Tibial nerve (tissue), 4 donors: ENCODE data around the gene COG1. TPM values are rescaled to one million over a fixed set of nuclear protein-coding genes. Genes with fewer than 3 reads are reported as not detected.

ENCODE experiments used
- DNase-seq, 2 donors: peaks; one replicate each; pipeline ENCODE4 v3.0.0-alpha.2; 2019; ENCODE audit warnings: low spot score in 2 of 2
- H3K27ac ChIP-seq, 4 donors: fragments of 200-600 bp; sonication (generic) in 3 of 4; one replicate each; pipeline ENCODE4 v1.5.1; 2017 to 2019; ENCODE audit warnings: mild to moderate bottlenecking in 1 of 4
- H3K27me3 ChIP-seq, 2 donors: fragments of 200-600 bp; sonication (generic) in 1 of 2; one replicate each; pipeline versions ENCODE4 v1.5.1 to v1.6.0; 2017 to 2019
- H3K36me3 ChIP-seq, 3 donors: fragments of 200-600 bp; sonication (generic); one replicate each; pipeline ENCODE4 v1.5.1; 2018 to 2019
- H3K4me1 ChIP-seq, 4 donors: fragments of 200-600 bp; sonication (generic) in 3 of 4; one replicate each; pipeline ENCODE4 v1.5.1; 2017 to 2019
- H3K4me3 ChIP-seq, 4 donors: fragments of 200-600 bp; sonication (generic) in 3 of 4; one replicate each; pipeline ENCODE4 v1.5.1; 2017 to 2019; ENCODE audit warnings: mild to moderate bottlenecking in 1 of 4, moderate library complexity in 1 of 4
- H3K9me3 ChIP-seq, 4 donors: fragments of 200-600 bp; sonication (generic) in 3 of 4; one replicate each; pipeline ENCODE4 v1.5.1; 2017 to 2019
- CTCF ChIP-seq, 5 experiments: fragments of 200-600 bp in 3 of 5; fragments of 450-650 bp in 2 of 5; sonication (generic) in 3 of 5; IDR thresholded peaks; one replicate each; pipeline ENCODE4 v1.5.1; 2016 to 2019; ENCODE audit warnings: antibody characterized with exemption in 5 of 5, mild to moderate bottlenecking in 3 of 5, moderate library complexity in 2 of 5
- EP300 ChIP-seq, 2 donors: sonication (generic); formaldehyde crosslinking; IDR thresholded peaks; one replicate each; pipeline ENCODE4 v1.6.1; 2017; ENCODE audit warnings: antibody characterized with exemption in 2 of 2, mild to moderate bottlenecking in 1 of 2
- POLR2A ChIP-seq, 2 donors: fragments of 450-650 bp; IDR thresholded peaks; one replicate each; pipeline ENCODE4 v1.6.1; 2017; ENCODE audit warnings: antibody characterized with exemption in 2 of 2, mild to moderate bottlenecking in 2 of 2, moderate library complexity in 2 of 2
- WGBS, 2 donors: methylation state at CpG; one replicate each; pipeline ENCODE4 v1.1.5; 2018; 5-methylcytosine and 5-hydroxymethylcytosine counted together
- total RNA-seq, 4 donors: library from RNA; depleted of rRNA; stranded (reverse); fragments of >200 nt; gene quantifications; one replicate each; pipeline ENCODE4 v1.1.0, GENCODE V29; 2016

The COG1 gene
- total RNA-seq, 4 donors from 2014 or later, result 23.6 to 46.2 (median 28.6) TPM

DNA sequence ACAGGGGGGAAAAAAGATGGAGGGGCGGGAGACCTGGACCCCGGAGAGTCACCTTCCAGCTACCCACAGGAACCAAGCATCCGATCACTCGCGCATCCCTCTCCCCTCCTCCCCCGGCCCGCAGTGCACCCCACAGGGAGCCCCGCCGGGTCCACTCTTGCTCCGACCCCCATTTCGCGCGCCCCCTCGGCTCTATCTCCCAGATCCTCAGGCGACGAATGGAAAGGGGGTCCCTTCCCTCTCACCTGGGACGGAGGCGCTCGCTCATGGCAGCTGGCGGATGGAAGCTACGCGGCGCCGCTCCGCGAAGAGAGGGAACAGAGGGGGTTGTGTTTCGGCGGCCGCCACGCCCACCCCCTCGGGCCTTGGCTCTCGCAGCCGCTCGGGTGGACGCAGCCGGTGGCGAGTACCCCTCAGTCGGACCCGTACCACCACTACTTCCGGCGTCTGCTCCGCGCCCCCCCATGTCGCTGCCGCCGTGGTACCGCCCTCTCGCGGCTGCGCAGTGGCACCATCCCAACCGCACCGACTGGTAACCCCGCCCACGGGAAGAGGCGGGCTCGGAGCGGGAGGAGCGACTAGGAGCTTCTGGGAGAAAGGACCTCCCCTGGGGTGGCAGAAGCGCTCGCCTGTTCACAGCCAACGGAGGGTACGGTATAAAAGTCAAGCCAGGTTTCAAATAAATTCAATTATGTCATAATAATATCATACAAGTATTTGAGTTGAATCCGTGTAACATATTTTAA is 39.2 kb downstream of the COG1 start:
- peak; percentile 37 to 68 (median 56) for TF ChIP-seq CTCF (IDR thresholded peaks at IDR 0.05)
- peak; percentile 80 to 87 for TF ChIP-seq EP300 (IDR thresholded peaks at IDR 0.05)
- peak; percentile 66 to 81 for TF ChIP-seq POLR2A (IDR thresholded peaks at IDR 0.05)
- Histone ChIP-seq H3K9me3 (no peaks in the 10 kb centered on the region), H3K36me3 (peaks cover 0 to 20% (median 0%) of the 10 kb centered on the region in 3 donors), H3K27me3 (no peaks in the 10 kb centered on the region), H3K4me1 (peaks cover 2 to 61% (median 25%) of the 10 kb centered on the region in 4 donors), H3K4me3 (peak overlapping the region; percentile 72 to 100 (median 88)), H3K27ac (peak overlapping the region; percentile 40 to 95 (median 84))
- peak; percentile 94 to 95 for DNase-seq
- WGBS, 2 donors, result 0 to 2% methylated on average over 25 to 62 of the region's 63 CpGs

DNA sequence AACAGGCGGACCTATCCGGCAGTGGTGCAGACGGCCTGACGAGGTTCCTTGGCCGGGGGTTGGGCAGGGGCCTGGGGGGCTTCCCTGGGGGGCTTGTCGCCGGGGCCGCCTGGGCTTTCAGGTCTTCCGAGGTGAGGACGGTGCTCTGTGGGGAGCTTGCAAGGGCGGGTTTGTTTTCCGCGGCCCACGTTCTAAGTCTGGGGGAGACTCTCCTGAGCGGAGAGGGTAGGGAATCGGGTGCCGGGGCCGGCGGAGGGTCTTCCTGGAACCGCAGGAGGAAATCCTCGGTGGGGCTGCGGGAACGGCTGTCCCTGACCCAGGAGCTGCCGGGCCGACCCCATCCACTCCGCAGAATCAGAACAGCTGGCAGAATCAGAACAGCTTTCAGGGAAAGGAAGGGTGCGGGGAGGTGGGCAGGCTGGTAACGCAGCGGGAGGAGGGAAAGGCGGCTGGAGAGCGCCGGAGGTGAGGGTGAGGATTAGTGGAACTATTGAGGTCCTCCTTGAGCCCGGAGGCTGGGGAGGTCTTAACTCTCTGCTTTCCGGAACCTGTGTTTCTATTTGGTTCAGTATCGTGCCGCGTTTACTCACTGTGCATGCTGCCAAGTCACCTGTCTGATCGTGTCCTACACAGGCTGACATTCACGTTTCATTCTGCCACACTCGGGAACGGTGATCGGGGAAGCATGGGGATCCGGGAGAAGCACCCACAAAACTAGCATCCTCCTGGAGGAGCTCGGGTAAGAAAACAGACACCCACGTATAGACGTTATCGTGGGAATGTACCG is 39.9 kb downstream of the COG1 start:
- peaks cover 0 to 56% (median 20%) of the 10 kb centered on the region in 4 donors for H3K4me1 ChIP-seq

DNA sequence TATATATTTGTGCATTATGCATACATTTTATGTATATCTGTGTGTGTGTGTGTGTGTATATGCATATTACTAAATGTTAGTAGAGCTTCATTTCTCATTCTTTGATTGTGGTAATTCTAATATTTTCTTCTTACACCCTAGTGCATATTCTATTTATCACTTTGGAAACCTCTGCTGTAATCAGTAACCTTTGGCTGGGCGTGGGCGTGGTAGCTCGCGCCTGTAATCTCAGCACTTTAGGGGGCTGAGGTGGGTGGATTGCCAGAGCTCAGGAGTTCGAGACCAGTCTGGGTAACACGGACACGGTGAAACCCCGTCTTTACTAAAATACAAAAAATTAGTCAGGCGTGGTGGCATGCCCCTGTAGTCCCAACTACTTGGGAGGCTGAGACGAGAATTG is 41.9 kb downstream of the COG1 start:
- TF ChIP-seq EP300 (IDR thresholded peaks at IDR 0.05) (no peak), CTCF (IDR thresholded peaks at IDR 0.05) (no peak), POLR2A (IDR thresholded peaks at IDR 0.05) (no peak)
- Histone ChIP-seq H3K4me1 (peaks cover 0 to 51% (median 11%) of the 10 kb centered on the region in 4 donors), H3K27ac (no peak overlapping the region), H3K9me3 (no peaks in the 10 kb centered on the region), H3K36me3 (peaks cover 0 to 33% (median 0%) of the 10 kb centered on the region in 3 donors), H3K27me3 (no peaks in the 10 kb centered on the region), H3K4me3 (no peak overlapping the region)
- 89 to 91% methylated on average over 10 of the region's 10 CpGs for WGBS, 2 donors
- no peak for DNase-seq

More for the DNA sequence above, 39.9 kb downstream of the COG1 start:
- DNase-seq, result no peak
- 1 to 2% methylated on average over 32 to 40 of the region's 48 CpGs for WGBS, 2 donors
- no peaks in the 10 kb centered on the region for H3K9me3 ChIP-seq
- H3K4me3 ChIP-seq, result peak overlapping the region; percentile 72 to 100 (median 88)
- no peaks in the 10 kb centered on the region for H3K27me3 ChIP-seq
- H3K36me3 ChIP-seq, result peaks cover 0 to 21% (median 0%) of the 10 kb centered on the region in 3 donors
- TF ChIP-seq CTCF (IDR thresholded peaks at IDR 0.05), result no peak
- TF ChIP-seq POLR2A (IDR thresholded peaks at IDR 0.05), result no peak
- TF ChIP-seq EP300 (IDR thresholded peaks at IDR 0.05), result no peak
- peak overlapping the region; percentile 40 to 95 (median 84) for H3K27ac ChIP-seq

DNA sequence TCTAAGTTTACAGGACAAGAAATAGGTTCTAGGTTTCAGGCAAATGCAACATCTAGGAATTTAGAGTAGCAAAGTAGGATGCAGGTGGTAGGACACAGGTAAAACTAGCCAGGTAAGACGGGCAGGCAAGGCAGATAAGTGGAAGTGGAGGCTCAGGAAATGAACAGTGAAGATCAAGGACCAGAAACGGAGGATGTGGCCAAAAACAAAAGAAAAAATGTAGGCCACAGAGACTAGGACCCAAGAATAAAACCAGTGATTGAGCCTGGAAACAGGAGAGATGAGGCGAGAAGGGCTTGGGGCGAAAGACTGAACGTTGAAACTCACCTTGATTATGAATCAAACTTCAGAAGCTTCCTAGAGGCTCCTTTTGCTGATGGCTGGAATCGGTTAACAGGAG is 44.9 kb downstream of the COG1 start:
- peaks cover 0 to 40% (median 6%) of the 10 kb centered on the region in 4 donors for H3K4me1 ChIP-seq
- H3K27me3 ChIP-seq, result no peaks in the 10 kb centered on the region
- no peaks in the 10 kb centered on the region for H3K9me3 ChIP-seq
- WGBS, 2 donors, result 72 to 74% methylated on average over 6 of the region's 6 CpGs
- H3K27ac ChIP-seq, result no peak overlapping the region
- TF ChIP-seq POLR2A (IDR thresholded peaks at IDR 0.05) (no peak), CTCF (IDR thresholded peaks at IDR 0.05) (no peak)
- no peak overlapping the region for H3K4me3 ChIP-seq
- peaks cover 0 to 58% (median 0%) of the 10 kb centered on the region in 3 donors for H3K36me3 ChIP-seq
- no peak for DNase-seq

- H3K27me3 ChIP-seq, result no peaks in the 10 kb centered on the region
- 69 to 73% methylated on average over 2 of the region's 2 CpGs for WGBS, 2 donors
- H3K9me3 ChIP-seq, result no peaks in the 10 kb centered on the region
- H3K27ac ChIP-seq, result no peak overlapping the region
- no peak overlapping the region for H3K4me3 ChIP-seq
- peaks cover 0 to 28% (median 0%) of the 10 kb centered on the region in 4 donors for H3K4me1 ChIP-seq
- no peak for DNase-seq
- TF ChIP-seq CTCF (IDR thresholded peaks at IDR 0.05) (no peak), POLR2A (IDR thresholded peaks at IDR 0.05) (no peak), EP300 (IDR thresholded peaks at IDR 0.05) (no peak)
- H3K36me3 ChIP-seq, result peaks cover 0 to 80% (median 0%) of the 10 kb centered on the region in 3 donors
These were observed 47.7 kb downstream of the COG1 start for GRCh38 chr17:73240561-73240960.
